Suprapubic skin (tissue), 4 donors: Measurements from ENCODE around the gene NGB.

Experiments used
- CTCF ChIP-seq, 2 donors: fragments of 200-600 bp in 1 of 2; fragments of 450-650 bp in 1 of 2; sonication (generic) in 1 of 2; IDR thresholded peaks; one replicate each; pipeline ENCODE4 v1.5.1; 2016 to 2019; ENCODE audit warnings: antibody characterized with exemption in 2 of 2, mild to moderate bottlenecking in 1 of 2, moderate library complexity in 1 of 2
- EP300 ChIP-seq: sonication (generic); formaldehyde crosslinking; IDR thresholded peaks from one replicate; pipeline ENCODE4 v1.6.1; 2017; ENCODE audit warnings: antibody characterized with exemption
- POLR2A ChIP-seq, 2 donors: fragments of 450-650 bp; IDR thresholded peaks; one replicate each; pipeline ENCODE4 v1.6.1; 2017; ENCODE audit warnings: antibody characterized with exemption in 2 of 2, mild to moderate bottlenecking in 2 of 2, moderate library complexity in 2 of 2
- POLR2AphosphoS5 ChIP-seq, 3 donors: sonication (generic); formaldehyde crosslinking; IDR thresholded peaks; one replicate each; pipeline ENCODE4 v1.6.1; 2017; ENCODE audit warnings: antibody characterized with exemption in 3 of 3

DNA sequence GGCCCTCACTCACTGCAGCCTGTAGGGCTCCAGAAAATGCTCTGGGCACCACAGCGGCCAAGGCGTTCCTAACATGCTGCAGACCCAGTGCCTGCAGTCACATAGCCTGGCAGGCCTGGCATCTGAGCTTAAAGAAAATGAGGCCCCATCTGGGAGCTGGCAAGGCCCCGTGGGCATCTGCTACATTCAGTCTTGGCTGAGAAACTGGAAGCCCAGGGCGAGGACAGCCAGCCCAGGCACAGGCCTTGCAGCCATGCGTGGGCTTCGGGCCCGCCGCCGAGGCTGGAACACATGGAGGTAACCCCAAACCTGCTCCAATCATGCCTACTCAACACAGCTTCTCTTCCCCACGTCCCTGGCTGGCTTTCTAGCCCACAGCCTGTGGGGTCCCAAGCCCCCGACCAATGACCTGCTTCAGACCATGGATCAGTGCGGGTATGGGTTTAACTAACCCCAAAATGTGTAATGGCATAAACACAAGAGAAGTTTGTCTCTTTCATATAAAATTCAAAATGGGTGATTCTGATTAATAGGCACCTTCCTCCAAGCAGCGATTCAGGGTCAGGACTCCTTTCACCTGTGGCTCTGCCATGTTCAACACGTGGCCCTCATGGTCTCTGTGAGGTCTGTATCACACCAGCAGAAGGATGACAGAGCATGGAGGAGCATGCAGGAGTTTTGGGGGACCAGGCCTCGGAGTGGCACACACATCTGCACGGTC is 6.4 kb downstream of the NGB start:
- TF ChIP-seq CTCF (IDR thresholded peaks at IDR 0.05) (no peak), POLR2AphosphoS5 (IDR thresholded peaks at IDR 0.05) (no peak), EP300 (no peak), POLR2A (IDR thresholded peaks at IDR 0.05) (no peak)
